ENCODE measurements around the gene YPEL2. TPM values are rescaled to one million over a fixed set of nuclear protein-coding genes. Genes with fewer than 3 reads are reported as not detected.

Gene YPEL2
- total RNA-seq, 2 experiments from 2014 or later, result 0.88 to 3.1 TPM

DNA sequence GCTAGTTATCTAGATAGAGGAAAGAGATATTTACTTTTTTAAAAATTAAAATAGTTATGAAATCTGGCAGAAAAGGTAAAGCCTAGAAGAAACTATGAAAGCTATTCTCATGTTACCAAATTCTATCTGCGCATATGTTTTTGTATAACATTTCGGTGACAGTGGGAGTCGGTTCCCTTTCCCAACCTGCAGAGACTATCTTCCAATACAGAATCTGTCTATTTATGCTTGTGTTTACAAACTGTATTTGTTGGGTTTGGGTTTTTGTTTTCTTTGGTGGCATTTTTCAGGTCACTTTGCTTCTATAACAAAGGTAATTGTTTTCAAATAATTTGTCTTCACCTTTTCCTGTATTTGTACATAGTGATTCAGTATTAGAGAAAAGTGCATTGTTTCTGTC lies 69.8 kb downstream of the YPEL2 start:
- Histone ChIP-seq H3K9me2 (ENCODE audit: insufficient read depth, low read length) (no peaks in the 10 kb centered on the region), H3K4me1 (ENCODE audit: insufficient read depth, low read length, poor library complexity, severe bottlenecking) (no peaks in the 10 kb centered on the region), H2AFZ (ENCODE audit: low read length) (no peak overlapping the region), H4K20me1 (ENCODE audit: insufficient read depth, low read length) (no peaks in the 10 kb centered on the region), H3K4me3 (ENCODE audit: low read depth, low read length, poor library complexity, severe bottlenecking) (no peak overlapping the region), H3K27ac (ENCODE audit: low read depth, low read length, poor library complexity, severe bottlenecking) (no peak overlapping the region), H3K9me3 (ENCODE audit: low read length) (no peaks in the 10 kb centered on the region), H3K4me2 (ENCODE audit: low read length) (no peak overlapping the region), H3K36me3 (ENCODE audit: insufficient read depth, low read length) (no peaks in the 10 kb centered on the region), H3K79me2 (ENCODE audit: insufficient read depth, low read depth, low read length) (no peaks in the 10 kb centered on the region)
- ChIA-PET POLR2A (interaction anchor here (0.5 to 0.9 kb wide), 4 partner anchors 26 to 1866 kb away, joined by 3 read pairs; no protein-coding TSS in a partner anchor), CTCF (ENCODE audit: unreplicated experiment) (no interaction called here)
- BruUV-seq (replicated peaks), result no TSS peak
- intact Hi-C loops (cut with micrococcal nuclease; ENCODE audit: unreplicated experiment), result no loop called here
- no peak for DNase-seq (ENCODE audit: low spot score)
- no peak for TF ChIP-seq EZH2phosphoT487 (IDR thresholded peaks at IDR 0.05; ENCODE audit: borderline replicate concordance, low read depth, low read length)
- TF ChIP-seq, protein P1, sequence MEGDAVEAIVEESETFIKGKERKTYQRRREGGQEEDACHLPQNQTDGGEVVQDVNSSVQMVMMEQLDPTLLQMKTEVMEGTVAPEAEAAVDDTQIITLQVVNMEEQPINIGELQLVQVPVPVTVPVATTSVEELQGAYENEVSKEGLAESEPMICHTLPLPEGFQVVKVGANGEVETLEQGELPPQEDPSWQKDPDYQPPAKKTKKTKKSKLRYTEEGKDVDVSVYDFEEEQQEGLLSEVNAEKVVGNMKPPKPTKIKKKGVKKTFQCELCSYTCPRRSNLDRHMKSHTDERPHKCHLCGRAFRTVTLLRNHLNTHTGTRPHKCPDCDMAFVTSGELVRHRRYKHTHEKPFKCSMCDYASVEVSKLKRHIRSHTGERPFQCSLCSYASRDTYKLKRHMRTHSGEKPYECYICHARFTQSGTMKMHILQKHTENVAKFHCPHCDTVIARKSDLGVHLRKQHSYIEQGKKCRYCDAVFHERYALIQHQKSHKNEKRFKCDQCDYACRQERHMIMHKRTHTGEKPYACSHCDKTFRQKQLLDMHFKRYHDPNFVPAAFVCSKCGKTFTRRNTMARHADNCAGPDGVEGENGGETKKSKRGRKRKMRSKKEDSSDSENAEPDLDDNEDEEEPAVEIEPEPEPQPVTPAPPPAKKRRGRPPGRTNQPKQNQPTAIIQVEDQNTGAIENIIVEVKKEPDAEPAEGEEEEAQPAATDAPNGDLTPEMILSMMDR (conservative IDR thresholded peaks at IDR 0.05; ENCODE audit: low read length), result no peak

GRCh38 chr17:59401725-59402124 lies 70.3 kb downstream of the YPEL2 start:
- Histone ChIP-seq H3K4me1 (ENCODE audit: insufficient read depth, low read length, poor library complexity, severe bottlenecking) (no peaks in the 10 kb centered on the region), H3K9me2 (ENCODE audit: insufficient read depth, low read length) (no peaks in the 10 kb centered on the region), H3K4me3 (ENCODE audit: low read depth, low read length, poor library complexity, severe bottlenecking) (no peak overlapping the region), H3K4me2 (ENCODE audit: low read length) (no peak overlapping the region), H3K36me3 (ENCODE audit: insufficient read depth, low read length) (no peaks in the 10 kb centered on the region), H3K79me2 (ENCODE audit: insufficient read depth, low read depth, low read length) (no peaks in the 10 kb centered on the region), H2AFZ (ENCODE audit: low read length) (no peak overlapping the region), H3K27ac (ENCODE audit: low read depth, low read length, poor library complexity, severe bottlenecking) (no peak overlapping the region), H4K20me1 (ENCODE audit: insufficient read depth, low read length) (no peaks in the 10 kb centered on the region), H3K9me3 (ENCODE audit: low read length) (no peaks in the 10 kb centered on the region)
- ChIA-PET POLR2A (interaction anchor here (0.6 kb wide), 1 partner anchor 429 kb away, joined by 3 read pairs; no protein-coding TSS in a partner anchor), CTCF (ENCODE audit: unreplicated experiment) (no interaction called here)
- intact Hi-C loops (cut with micrococcal nuclease; ENCODE audit: unreplicated experiment), result no loop called here
- TF ChIP-seq, protein P1 (conservative IDR thresholded peaks at IDR 0.05; ENCODE audit: low read length), result no peak
- no peak for TF ChIP-seq EZH2phosphoT487 (IDR thresholded peaks at IDR 0.05; ENCODE audit: borderline replicate concordance, low read depth, low read length)
- no TSS peak for BruUV-seq (replicated peaks)
- no peak for DNase-seq (ENCODE audit: low spot score)

DNA sequence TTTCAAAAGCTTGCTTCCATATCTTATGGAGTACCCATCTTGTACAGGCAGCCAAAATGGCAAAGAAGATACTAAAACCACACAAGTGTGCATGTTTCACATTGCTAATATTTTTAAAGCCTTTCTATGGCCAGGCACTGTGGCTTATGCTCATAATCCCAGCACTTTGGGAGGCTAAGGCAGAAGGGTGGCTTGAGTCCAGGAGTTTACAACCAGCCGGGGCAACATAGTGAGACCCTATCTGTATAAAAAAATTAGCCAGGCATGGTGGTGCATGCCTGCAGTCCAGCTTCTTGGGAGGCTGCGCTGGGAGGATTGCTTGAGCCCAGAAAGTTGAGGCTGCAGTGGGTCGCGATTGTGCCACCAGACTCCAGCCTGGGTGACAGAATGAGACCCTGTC lies 71.3 kb downstream of the YPEL2 start:
- no peak overlapping the region for H3K27ac ChIP-seq (ENCODE audit: low read depth, low read length, poor library complexity, severe bottlenecking)
- DNase-seq (ENCODE audit: low spot score), result no peak
- H3K4me2 ChIP-seq (ENCODE audit: low read length), result no peak overlapping the region
- intact Hi-C loops (cut with micrococcal nuclease; ENCODE audit: unreplicated experiment), result no loop called here
- CTCF ChIA-PET (ENCODE audit: unreplicated experiment), result no interaction called here
- no peak overlapping the region for H3K4me3 ChIP-seq (ENCODE audit: low read depth, low read length, poor library complexity, severe bottlenecking)
- no peaks in the 10 kb centered on the region for H3K36me3 ChIP-seq (ENCODE audit: insufficient read depth, low read length)
- no peaks in the 10 kb centered on the region for H3K9me3 ChIP-seq (ENCODE audit: low read length)
- no peaks in the 10 kb centered on the region for H3K4me1 ChIP-seq (ENCODE audit: insufficient read depth, low read length, poor library complexity, severe bottlenecking)
- H4K20me1 ChIP-seq (ENCODE audit: insufficient read depth, low read length), result no peaks in the 10 kb centered on the region
- H3K9me2 ChIP-seq (ENCODE audit: insufficient read depth, low read length), result no peaks in the 10 kb centered on the region
- POLR2A ChIA-PET, result interaction anchor here (0.6 to 1.2 kb wide), 3 partner anchors 11 to 163 kb away, joined by 3 to 4 read pairs (median 3); no protein-coding TSS in a partner anchor
- TF ChIP-seq, protein P1 (conservative IDR thresholded peaks at IDR 0.05; ENCODE audit: low read length), result no peak
- no peak for TF ChIP-seq EZH2phosphoT487 (IDR thresholded peaks at IDR 0.05; ENCODE audit: borderline replicate concordance, low read depth, low read length)
- no peak overlapping the region for H2AFZ ChIP-seq (ENCODE audit: low read length)
- BruUV-seq (replicated peaks), result no TSS peak
- H3K79me2 ChIP-seq (ENCODE audit: insufficient read depth, low read depth, low read length), result no peaks in the 10 kb centered on the region

All from OCI-LY7 (cell line).